Central memory CD8-positive, alpha-beta T cell (primary cell): ENCODE results near the gene CAMK2D.

Source experiments
- ATAC-seq: fragments of 150-1000 bp; cut with Tn5 transposase; replicated peaks from 2 replicates; pipeline ENCODE4 v1.10.0; 2022; ENCODE audit warnings: mild to moderate bottlenecking, moderate FRiP score, moderate number of reproducible peaks; ENCODE audit not compliant: poor library complexity, severe bottlenecking; ENCODE audit errors: extremely low read depth
- DNase-seq, 2 donors: peaks; one replicate each; pipeline ENCODE4 v3.0.0; 2021; ENCODE audit warnings: low spot score in 2 of 2
- H3K27ac Mint-ChIP-seq: one replicate; pipeline ENCODE4 v1.8.0; 2022; ENCODE audit warnings: low read depth, mild to moderate bottlenecking, moderate library complexity, mixed read lengths
- H3K27me3 Mint-ChIP-seq: one replicate; pipeline ENCODE4 v1.8.0; 2022; ENCODE audit warnings: mixed read lengths
- H3K36me3 Mint-ChIP-seq: one replicate; pipeline ENCODE4 v1.8.0; 2022; ENCODE audit warnings: mild to moderate bottlenecking, moderate library complexity, mixed read lengths; ENCODE audit not compliant: insufficient read depth
- H3K4me1 Mint-ChIP-seq: one replicate; pipeline ENCODE4 v1.8.0; 2022; ENCODE audit warnings: mixed read lengths
- H3K4me3 Mint-ChIP-seq: one replicate; pipeline ENCODE4 v1.8.0; 2022; ENCODE audit warnings: mild to moderate bottlenecking, moderate library complexity, mixed read lengths
- H3K9me3 Mint-ChIP-seq: one replicate; pipeline ENCODE4 v1.8.0; 2022; ENCODE audit warnings: mixed read lengths

The CAMK2D gene

DNA sequence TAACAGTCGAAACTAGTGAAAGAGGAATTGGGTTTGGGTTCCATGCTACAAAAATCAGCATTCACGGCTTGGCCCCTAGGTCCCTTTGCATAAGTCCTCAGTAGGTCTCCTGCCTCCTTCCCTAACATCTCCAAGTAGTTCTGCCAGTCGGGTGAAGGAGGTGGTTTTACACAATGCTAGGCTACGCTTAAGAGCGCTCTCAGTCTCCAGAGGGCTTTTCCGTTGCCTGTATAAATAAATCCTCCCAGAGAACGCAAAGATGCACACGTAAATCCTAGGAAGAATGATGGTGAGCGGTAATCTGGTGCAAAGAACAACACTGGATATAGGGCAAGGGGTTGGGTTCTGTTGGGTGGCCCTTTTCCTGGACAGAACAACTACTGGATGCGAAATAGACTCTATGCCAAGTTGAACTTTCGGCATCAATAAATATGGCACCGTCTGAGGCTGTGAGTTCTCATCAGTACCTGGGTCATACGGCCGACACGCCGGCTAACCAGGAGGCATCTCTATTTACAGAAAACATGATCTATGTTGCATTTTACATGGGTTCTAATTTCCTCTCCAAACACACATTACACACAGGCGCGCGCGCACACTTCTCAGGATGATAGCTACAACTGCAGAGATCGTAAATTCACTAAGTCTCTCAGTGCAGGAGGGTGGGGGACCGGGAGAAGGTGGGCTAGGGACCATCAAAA lies 1.3 kb downstream of the CAMK2D start:
- peaks cover 24% of the 10 kb centered on the region for H3K36me3 Mint-ChIP-seq
- DNase-seq (peak in 1 of 2 donors; percentile 13), ATAC-seq (no peak)
- H3K4me1 Mint-ChIP-seq: peaks cover 44% of the 10 kb centered on the region
- H3K27ac Mint-ChIP-seq: peak overlapping the region; percentile 94
- H3K27me3 Mint-ChIP-seq: no peaks in the 10 kb centered on the region
- peak overlapping the region; percentile 94 for H3K4me3 Mint-ChIP-seq
- H3K9me3 Mint-ChIP-seq: no peaks in the 10 kb centered on the region

DNA sequence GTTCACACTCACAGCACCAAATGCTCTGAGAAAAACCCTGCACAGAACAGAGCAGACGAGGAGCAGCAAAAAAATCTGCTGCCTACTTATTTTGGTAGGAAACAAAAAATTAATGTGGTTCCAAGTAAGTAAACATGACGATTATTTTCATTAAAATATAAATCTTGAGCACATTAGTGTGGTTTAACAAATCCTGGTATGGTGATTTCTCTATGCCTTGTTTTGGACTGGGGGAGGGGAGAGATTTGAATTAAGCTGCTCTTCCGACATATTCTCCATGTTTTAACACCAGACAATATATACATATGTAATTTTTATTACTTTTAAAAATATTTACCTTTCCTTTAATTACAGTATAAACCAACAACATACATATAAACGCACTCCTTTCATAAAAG lies 1.8 kb downstream of the CAMK2D start:
- H3K4me1 Mint-ChIP-seq: peaks cover 45% of the 10 kb centered on the region
- peak overlapping the region; percentile 94 for H3K4me3 Mint-ChIP-seq
- DNase-seq: no peak
- ATAC-seq: no peak
- peaks cover 25% of the 10 kb centered on the region for H3K36me3 Mint-ChIP-seq
- peak overlapping the region; percentile 94 for H3K27ac Mint-ChIP-seq
- H3K27me3 Mint-ChIP-seq: no peaks in the 10 kb centered on the region
- no peaks in the 10 kb centered on the region for H3K9me3 Mint-ChIP-seq

DNA sequence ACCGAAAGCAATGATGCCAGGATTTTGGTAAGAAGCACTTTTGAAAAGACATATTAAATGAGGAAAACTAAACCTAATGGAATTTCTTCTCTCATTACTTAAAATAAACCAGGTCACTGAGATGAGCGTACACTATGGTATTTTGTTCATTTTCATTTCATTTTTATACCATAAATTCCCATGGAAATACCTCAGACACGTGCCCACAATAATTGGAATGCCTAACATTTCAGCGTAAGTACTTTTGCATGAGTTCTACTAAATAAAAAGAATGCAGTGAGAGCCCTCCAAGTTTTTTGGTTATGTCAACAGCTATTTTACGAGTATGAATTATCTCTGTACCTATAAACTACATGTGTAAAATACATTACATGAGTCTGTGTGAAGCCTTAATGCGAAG lies 3.2 kb downstream of the CAMK2D start:
- Mint-ChIP-seq H3K9me3 (no peaks in the 10 kb centered on the region), H3K27me3 (no peaks in the 10 kb centered on the region), H3K4me3 (peak overlapping the region; percentile 37), H3K36me3 (peaks cover 25% of the 10 kb centered on the region), H3K4me1 (peaks cover 45% of the 10 kb centered on the region), H3K27ac (no peak overlapping the region)
- DNase-seq (no peak), ATAC-seq (no peak)

DNA sequence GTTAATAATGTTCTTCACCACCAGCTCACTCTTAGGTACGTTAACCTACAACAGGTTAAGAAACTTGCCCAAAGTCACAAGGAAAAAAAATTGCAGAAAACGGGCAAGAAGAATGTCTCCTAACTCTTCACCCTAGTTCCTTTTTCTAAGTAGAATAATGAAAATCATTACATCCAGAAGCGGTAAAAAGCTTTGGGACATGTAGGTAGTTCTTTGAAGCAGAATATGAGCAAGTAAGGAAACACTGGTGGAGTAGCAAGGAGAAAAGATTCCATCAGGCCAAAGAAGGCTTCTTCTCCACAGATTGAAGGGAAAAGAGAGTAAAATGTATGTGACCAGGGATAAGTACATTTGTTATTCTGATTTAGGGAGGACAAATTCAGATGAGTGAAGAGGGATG lies 4.1 kb downstream of the CAMK2D start:
- peaks cover 41% of the 10 kb centered on the region for H3K4me1 Mint-ChIP-seq
- H3K36me3 Mint-ChIP-seq: peaks cover 19% of the 10 kb centered on the region
- H3K9me3 Mint-ChIP-seq: no peaks in the 10 kb centered on the region
- DNase-seq: no peak
- H3K27ac Mint-ChIP-seq: no peak overlapping the region
- ATAC-seq: no peak
- H3K27me3 Mint-ChIP-seq: no peaks in the 10 kb centered on the region
- no peak overlapping the region for H3K4me3 Mint-ChIP-seq

DNA sequence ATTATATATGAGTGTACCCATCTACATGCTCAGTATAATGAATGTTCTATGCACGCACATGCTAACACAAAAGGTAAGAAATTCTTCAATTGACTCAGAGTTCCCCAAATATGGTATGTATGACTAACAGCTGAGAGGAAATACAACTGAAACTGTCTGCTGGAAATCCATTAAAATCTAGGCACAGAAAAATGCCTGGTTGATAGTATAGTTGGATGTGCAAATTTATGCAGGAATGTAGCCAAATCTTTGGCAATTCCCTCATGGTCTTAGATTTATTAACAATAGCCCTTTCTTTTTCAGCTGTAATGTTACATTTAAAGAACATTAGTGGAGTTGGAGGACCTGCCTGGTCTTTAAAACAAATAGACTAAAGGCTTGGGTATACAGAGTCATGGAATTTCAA lies 5.5 kb downstream of the CAMK2D start:
- no peak overlapping the region for H3K4me3 Mint-ChIP-seq

DNA sequence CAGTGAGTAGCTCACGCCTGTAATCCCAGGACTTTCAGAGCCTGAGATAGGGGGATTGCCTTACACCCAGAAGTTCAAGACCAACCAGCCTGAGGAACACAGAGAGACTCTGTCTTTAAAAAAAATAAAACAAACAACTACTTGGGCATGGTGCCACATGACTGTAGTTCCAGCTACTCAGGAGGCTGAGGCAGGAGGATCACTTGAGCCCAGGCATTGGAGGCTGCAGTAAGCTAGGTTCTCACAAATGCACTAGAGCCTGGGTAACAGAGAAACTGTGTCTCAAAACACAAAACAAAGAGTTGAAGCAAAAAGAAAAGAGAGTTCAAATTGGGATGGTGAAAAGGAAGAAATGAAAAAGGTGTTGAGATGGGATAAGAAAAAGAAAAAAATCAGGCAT lies 10.8 kb downstream of the CAMK2D start:
- no peak overlapping the region for H3K4me3 Mint-ChIP-seq
- ATAC-seq (no peak), DNase-seq (no peak)
- H3K27ac Mint-ChIP-seq: no peak overlapping the region
- no peaks in the 10 kb centered on the region for H3K9me3 Mint-ChIP-seq
- peaks cover 22% of the 10 kb centered on the region for H3K4me1 Mint-ChIP-seq
- H3K36me3 Mint-ChIP-seq: peaks cover 8% of the 10 kb centered on the region
- no peaks in the 10 kb centered on the region for H3K27me3 Mint-ChIP-seq

More for the DNA sequence above, 5.5 kb downstream of the CAMK2D start:
- Mint-ChIP-seq H3K27me3 (no peaks in the 10 kb centered on the region), H3K27ac (no peak overlapping the region), H3K9me3 (no peaks in the 10 kb centered on the region), H3K4me1 (peaks cover 38% of the 10 kb centered on the region), H3K36me3 (peaks cover 8% of the 10 kb centered on the region)
- ATAC-seq (no peak), DNase-seq (no peak)

DNA sequence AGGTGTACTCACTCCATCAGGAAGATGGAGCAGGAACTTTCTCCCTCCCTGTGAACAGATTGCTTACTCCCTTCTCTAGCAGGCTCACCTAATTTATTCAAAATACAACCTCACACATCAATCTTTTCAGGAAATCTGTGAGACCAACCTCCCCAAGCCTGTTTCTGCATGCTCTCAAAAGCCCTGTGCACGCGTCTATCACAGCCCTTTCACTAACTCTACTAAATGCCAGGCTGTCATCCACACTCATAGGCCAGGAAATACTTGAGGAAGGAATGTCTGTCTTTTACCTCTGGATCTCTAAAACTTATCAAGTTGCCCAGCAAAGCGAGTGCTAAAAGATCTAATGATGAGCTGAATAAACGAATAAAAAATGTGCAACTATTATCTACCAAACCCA lies 11.2 kb downstream of the CAMK2D start:
- H3K4me3 Mint-ChIP-seq: no peak overlapping the region
- no peaks in the 10 kb centered on the region for H3K27me3 Mint-ChIP-seq
- peaks cover 18% of the 10 kb centered on the region for H3K4me1 Mint-ChIP-seq
- peaks cover 8% of the 10 kb centered on the region for H3K36me3 Mint-ChIP-seq
- H3K9me3 Mint-ChIP-seq: no peaks in the 10 kb centered on the region
- no peak for DNase-seq
- no peak for ATAC-seq
- H3K27ac Mint-ChIP-seq: no peak overlapping the region

DNA sequence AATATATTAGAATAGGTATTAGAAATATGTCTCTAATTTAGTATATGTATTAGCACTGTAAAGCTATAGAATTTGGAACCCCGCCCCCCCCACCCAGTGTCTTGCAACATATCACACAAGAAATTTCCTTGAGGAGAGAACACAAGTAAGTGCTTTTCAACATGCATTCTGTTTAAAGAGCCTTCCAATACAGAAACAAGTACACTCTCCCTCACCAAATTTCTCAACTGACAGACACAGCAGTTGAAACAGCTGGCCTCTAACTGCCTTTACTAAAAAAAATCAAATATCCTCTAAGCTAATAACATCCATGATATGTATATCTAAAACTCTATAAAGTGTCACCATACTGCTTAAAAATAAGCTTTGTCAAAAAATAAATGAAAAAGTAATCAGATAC lies 12.4 kb downstream of the CAMK2D start:
- peaks cover 16% of the 10 kb centered on the region for H3K4me1 Mint-ChIP-seq
- DNase-seq (no peak), ATAC-seq (no peak)
- no peaks in the 10 kb centered on the region for H3K9me3 Mint-ChIP-seq
- H3K27me3 Mint-ChIP-seq: no peaks in the 10 kb centered on the region
- peaks cover 7% of the 10 kb centered on the region for H3K36me3 Mint-ChIP-seq
- no peak overlapping the region for H3K4me3 Mint-ChIP-seq
- no peak overlapping the region for H3K27ac Mint-ChIP-seq

DNA sequence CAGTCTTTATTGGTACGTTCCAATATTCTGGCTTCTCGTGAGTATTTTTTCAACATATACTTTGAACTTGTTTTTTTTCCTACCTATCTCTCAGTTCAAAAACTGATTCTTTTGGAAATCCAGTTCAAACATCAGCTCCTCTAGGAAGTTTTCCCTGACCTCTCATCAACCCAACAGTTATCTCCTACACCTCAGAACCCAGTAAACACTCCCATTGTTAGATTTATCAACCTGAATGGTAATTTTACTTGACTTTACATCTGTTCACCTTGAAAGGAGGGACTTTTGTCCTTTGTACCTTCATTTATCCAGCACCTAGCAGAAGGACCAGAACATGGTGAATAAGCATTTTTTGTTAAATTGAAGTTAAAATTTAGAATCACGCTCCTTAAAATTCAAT lies 13.6 kb downstream of the CAMK2D start:
- ATAC-seq (no peak), DNase-seq (no peak)
- Mint-ChIP-seq H3K27ac (no peak overlapping the region), H3K9me3 (no peaks in the 10 kb centered on the region), H3K4me1 (peaks cover 16% of the 10 kb centered on the region), H3K27me3 (no peaks in the 10 kb centered on the region), H3K4me3 (no peak overlapping the region), H3K36me3 (peaks cover 7% of the 10 kb centered on the region)

DNA sequence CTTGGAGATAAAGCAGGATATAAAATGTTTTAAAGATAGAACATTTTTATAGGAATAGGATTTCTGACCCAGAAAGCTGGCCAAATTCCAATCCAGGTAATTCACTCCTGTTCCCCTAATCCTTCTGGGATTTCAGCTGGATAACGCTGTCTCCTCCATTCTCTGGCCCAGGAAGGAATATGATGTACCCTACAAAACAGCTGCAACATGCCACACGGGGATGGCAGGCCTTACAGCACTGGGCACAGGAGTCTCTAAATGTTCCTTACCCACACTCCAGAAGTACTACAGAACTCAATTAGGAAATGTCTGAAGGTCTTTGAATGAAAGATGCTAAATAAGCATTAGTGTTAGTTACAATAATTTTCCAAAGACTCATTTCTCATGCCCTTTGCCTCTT lies 15.8 kb downstream of the CAMK2D start:
- peaks cover 7% of the 10 kb centered on the region for H3K36me3 Mint-ChIP-seq
- peaks cover 11% of the 10 kb centered on the region for H3K4me1 Mint-ChIP-seq
- DNase-seq (no peak), ATAC-seq (no peak)
- H3K9me3 Mint-ChIP-seq: no peaks in the 10 kb centered on the region
- no peak overlapping the region for H3K4me3 Mint-ChIP-seq
- H3K27me3 Mint-ChIP-seq: no peaks in the 10 kb centered on the region
- H3K27ac Mint-ChIP-seq: no peak overlapping the region

DNA sequence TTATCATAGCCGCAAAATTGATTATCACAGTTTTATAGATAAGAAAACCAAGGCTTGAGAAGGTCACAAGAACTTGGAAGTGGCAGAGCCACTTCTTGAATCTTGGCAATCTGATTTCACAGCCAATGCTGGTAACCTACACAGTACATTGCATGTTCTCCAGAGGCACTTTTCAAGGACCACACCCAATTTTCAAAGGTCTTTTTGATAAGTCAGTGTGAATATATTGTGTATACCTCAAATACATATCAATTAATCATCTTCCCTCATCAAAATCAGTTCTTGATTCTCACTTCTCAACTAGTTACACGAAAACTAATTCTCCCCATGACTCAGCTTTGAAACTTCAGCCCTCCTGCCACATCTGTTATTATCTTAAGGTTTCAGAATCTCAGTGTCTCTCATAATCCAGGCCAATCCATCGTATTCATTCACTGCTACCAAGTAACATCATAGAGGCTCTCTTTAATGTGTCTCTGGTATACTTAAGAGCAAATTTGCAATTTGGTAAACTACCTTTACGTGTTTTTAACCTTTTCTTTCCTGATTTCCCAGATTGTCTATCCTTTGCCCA lies 16.8 kb downstream of the CAMK2D start:
- ATAC-seq: no peak
- H3K4me3 Mint-ChIP-seq: no peak overlapping the region
- no peaks in the 10 kb centered on the region for H3K27me3 Mint-ChIP-seq
- H3K27ac Mint-ChIP-seq: no peak overlapping the region
- H3K36me3 Mint-ChIP-seq: peaks cover 2% of the 10 kb centered on the region
- no peak for DNase-seq
- peaks cover 9% of the 10 kb centered on the region for H3K4me1 Mint-ChIP-seq
- no peaks in the 10 kb centered on the region for H3K9me3 Mint-ChIP-seq

DNA sequence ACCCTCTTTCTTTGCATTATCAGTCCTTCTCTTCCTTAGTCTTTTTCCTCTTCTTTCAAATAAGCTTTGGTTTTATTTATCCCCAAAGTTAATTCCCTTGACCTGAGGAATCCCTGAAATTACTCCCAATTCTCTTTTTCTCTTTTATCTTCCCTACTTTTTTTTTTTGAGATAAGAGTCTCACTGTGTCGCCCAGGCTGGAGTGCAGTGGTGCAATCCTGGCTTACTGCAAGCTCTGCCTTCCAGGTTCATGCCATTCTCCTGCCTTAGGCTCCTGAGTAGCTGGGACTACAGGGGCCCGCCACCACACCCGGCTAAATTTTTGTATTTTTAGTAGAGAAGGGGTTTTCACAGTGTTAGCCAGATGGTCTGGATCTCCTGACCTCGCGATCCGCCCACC lies 17.8 kb downstream of the CAMK2D start:
- H3K4me1 Mint-ChIP-seq: peaks cover 18% of the 10 kb centered on the region
- no peak overlapping the region for H3K27ac Mint-ChIP-seq
- no peaks in the 10 kb centered on the region for H3K27me3 Mint-ChIP-seq
- H3K9me3 Mint-ChIP-seq: no peaks in the 10 kb centered on the region
- DNase-seq (no peak), ATAC-seq (no peak)
- peaks cover 2% of the 10 kb centered on the region for H3K36me3 Mint-ChIP-seq
- no peak overlapping the region for H3K4me3 Mint-ChIP-seq

DNA sequence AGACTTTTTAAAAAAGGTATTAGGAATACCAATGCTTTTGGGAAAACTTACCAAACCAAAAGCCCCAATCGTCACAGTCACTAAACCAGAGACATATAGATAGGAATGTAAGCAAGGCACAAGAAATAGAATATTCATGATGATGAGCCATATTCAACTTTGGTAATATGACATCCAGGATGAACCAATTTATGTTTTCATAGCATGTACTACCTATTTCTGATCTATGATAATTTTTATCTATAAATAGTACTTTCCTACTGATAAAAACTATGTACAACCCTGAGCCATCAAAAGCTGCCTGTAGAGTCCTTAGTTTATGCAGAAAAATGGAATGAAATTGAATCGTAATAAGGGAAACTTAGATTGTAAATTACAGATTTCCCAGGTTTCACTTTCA lies 18.9 kb downstream of the CAMK2D start:
- Mint-ChIP-seq H3K9me3 (no peaks in the 10 kb centered on the region), H3K36me3 (no peaks in the 10 kb centered on the region), H3K4me1 (peaks cover 18% of the 10 kb centered on the region), H3K27me3 (no peaks in the 10 kb centered on the region), H3K4me3 (no peak overlapping the region), H3K27ac (no peak overlapping the region)
- DNase-seq (no peak), ATAC-seq (no peak)
